ENCODE measurements around the gene PLIN5. TPM values are rescaled to one million over a fixed set of nuclear protein-coding genes. Genes with fewer than 3 reads are reported as not detected.

The PLIN5 gene
- total and polyA plus RNA-seq, 12 donors: 25.7 to 149 (median 45.7) TPM

DNA sequence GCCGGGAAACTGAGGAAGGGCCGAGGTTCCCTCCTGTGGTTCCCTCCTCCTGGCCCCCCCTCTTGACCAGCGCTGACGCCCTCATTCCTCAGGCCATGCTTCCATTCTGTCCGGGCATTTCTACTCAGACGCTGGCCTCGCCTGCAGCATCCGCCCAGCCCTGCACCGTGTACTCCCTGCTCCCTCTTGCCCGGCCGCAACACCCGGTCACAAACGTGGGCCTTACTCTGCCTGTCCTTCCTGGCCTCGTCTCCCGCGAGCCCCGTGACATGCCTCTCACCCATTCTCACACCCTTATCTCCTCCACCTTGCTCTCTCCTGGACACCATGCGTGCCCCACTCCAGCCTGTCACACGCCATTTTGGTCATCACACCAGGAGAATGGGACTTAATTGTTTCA, 51.6 kb downstream of the PLIN5 start:
- Histone ChIP-seq H3K9me3 (no peaks in the 10 kb centered on the region), H3K27me3 (no peaks in the 10 kb centered on the region), H3K36me3 (peaks cover 0 to 76% (median 6%) of the 10 kb centered on the region in 9 donors), H3K27ac (no peak overlapping the region), H3K4me3 (no peak overlapping the region), H3K4me1 (no peaks in the 10 kb centered on the region)
- intact Hi-C loops (cut with DNase I): no loop called here
- DNase-seq (no peak), ATAC-seq (peak in 1 of 8 donors; percentile 18)
- TF ChIP-seq, protein P1, sequence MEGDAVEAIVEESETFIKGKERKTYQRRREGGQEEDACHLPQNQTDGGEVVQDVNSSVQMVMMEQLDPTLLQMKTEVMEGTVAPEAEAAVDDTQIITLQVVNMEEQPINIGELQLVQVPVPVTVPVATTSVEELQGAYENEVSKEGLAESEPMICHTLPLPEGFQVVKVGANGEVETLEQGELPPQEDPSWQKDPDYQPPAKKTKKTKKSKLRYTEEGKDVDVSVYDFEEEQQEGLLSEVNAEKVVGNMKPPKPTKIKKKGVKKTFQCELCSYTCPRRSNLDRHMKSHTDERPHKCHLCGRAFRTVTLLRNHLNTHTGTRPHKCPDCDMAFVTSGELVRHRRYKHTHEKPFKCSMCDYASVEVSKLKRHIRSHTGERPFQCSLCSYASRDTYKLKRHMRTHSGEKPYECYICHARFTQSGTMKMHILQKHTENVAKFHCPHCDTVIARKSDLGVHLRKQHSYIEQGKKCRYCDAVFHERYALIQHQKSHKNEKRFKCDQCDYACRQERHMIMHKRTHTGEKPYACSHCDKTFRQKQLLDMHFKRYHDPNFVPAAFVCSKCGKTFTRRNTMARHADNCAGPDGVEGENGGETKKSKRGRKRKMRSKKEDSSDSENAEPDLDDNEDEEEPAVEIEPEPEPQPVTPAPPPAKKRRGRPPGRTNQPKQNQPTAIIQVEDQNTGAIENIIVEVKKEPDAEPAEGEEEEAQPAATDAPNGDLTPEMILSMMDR (IDR thresholded peaks at IDR 0.05): no peak
- WGBS, 2 donors: 89% methylated on average over 19 of the region's 19 CpGs

DNA sequence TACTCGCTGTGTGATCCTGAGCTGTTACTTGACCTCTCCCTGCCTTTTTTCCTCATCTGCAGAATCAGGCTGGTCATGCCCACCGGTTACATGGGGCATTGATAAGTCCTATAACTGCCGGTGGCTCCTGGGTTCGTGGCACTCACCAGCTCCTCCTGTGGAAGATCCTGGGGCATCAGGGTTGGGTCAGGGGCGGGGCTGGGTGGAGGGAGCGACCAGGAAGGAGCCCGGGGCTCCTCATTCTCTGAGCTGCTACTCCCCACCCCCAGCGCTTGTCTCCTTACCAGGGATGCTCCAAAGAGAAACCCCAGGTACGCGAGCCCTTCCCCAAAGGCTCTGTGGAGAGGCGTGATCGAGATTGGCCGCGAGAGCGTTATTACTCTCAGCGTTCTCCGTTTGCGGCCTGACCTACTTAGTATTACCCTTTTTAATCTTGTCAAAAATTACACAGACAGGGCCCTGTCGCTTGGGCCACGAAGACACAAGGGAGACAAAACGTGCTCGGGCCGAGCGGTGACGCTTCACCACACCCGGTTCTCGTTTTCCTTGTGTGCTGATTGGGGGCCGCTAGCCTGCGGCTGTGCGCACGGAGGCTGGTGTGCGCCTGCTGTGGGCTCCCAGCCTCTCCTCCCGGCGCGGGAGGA, 52.2 kb downstream of the PLIN5 start:
- no peak for ATAC-seq
- DNase-seq: no peak
- Histone ChIP-seq H3K9me3 (no peaks in the 10 kb centered on the region), H3K4me3 (no peak overlapping the region), H3K27ac (no peak overlapping the region), H3K4me1 (no peaks in the 10 kb centered on the region), H3K27me3 (no peaks in the 10 kb centered on the region), H3K36me3 (peaks cover 0 to 78% (median 8%) of the 10 kb centered on the region in 9 donors)
- TF ChIP-seq, protein P1 (IDR thresholded peaks at IDR 0.05): no peak
- intact Hi-C loops (cut with DNase I): no loop called here
- 90 to 94% methylated on average over 35 of the region's 35 CpGs for WGBS, 2 donors

DNA sequence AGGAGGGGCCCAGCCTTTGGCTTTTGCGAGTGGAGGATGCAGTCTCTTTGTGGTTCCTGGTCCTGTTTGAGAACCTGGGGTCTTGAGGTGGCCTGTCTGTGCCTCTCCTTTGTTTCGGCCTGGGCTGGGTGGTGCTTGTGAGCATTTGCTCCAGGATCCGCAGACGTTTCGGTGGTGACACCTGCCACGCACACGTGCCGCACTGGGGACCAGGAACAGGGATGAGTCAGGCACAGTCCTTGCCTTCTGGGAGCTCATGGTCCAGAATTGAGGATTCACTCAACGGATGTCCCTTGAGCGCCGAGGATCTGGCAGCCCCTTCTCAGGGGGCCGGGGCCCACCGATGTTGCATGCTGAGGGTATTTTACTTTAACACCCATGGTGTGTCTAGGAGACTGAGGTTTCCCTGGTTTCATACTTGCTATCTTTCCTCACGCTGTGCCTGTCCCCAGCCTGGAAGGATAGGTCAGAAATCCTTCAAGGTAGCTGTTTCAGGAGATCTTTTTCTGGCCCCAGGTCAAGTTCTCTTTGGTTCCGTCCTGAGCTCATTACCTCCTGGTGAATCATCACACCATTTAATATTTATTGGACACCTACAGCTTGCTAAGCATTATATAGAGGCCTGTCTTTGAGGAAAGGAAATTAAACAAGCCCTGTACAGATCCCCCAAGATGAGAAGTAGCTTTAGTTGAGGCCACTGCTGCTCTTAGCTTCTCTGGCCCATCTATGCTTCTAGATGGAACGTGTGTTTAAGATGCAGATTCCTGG, 57.8 kb downstream of the PLIN5 start:
- Histone ChIP-seq H3K27me3 (no peaks in the 10 kb centered on the region), H3K4me1 (peaks cover 8 to 24% (median 19%) of the 10 kb centered on the region in 9 donors), H3K36me3 (peaks cover 0 to 65% (median 20%) of the 10 kb centered on the region in 9 donors), H3K4me3 (no peak overlapping the region), H3K9me3 (no peaks in the 10 kb centered on the region), H3K27ac (no peak overlapping the region)
- no peak for ATAC-seq
- DNase-seq: no peak
- WGBS, 2 donors: 86 to 89% methylated on average over 16 of the region's 16 CpGs
- TF ChIP-seq, protein P1 (IDR thresholded peaks at IDR 0.05): no peak
- intact Hi-C loops (cut with DNase I): loop anchor here in 1 of 10 donors (2.0 kb wide), 1 partner anchor 16 kb away; no protein-coding TSS in a partner anchor

DNA sequence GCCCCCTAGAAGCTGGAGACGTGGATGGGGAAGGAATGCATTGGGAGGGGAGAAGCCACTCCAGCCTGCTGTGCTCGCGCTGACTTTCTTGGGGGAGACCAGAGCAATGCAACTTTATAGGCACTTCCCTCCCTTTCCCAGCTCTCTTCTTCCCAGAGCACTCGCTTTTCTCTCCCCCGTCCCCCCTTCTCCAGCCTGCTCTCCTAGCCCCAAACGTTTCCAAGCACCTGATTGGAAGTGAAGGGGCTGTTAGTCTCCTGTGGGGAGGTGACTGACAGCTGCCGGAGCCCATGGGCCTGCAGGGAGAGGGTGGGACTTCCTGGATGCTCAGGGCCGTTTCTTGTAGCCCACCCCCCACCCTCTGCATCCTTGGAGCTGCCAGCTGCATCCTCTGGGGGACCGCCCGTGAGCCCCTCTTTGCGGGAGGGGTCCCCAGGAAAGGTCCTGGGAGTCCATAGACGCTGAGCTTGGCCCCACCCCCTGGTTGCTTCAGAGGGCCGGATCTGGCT, 60.5 kb downstream of the PLIN5 start:
- Histone ChIP-seq H3K9me3 (no peaks in the 10 kb centered on the region), H3K36me3 (peaks cover 0 to 46% (median 20%) of the 10 kb centered on the region in 9 donors), H3K4me1 (peaks cover 8 to 31% (median 25%) of the 10 kb centered on the region in 9 donors), H3K27me3 (no peaks in the 10 kb centered on the region), H3K27ac (peak overlapping the region in 1 of 10 donors; percentile 19), H3K4me3 (peak overlapping the region in 6 of 10 donors; percentile 7 to 100 (median 56))
- 22 to 37% methylated on average over 12 to 13 of the region's 13 CpGs for WGBS, 2 donors
- TF ChIP-seq, protein P1 (IDR thresholded peaks at IDR 0.05): no peak
- ATAC-seq (no peak), DNase-seq (no peak)
- intact Hi-C loops (cut with DNase I): no loop called here
